Measurements from ENCODE around the gene USP53.

The USP53 gene

GRCh38 chr4:119189638-119190037 is 22.9 kb upstream of the USP53 start:
- TF ChIP-seq CSDC2 (CRISPR knock-in tag; IDR thresholded peaks at IDR 0.05) = no peak
- no peak for TF ChIP-seq ISL1 (CRISPR knock-in tag; IDR thresholded peaks at IDR 0.05)
- TF ChIP-seq, protein P1, sequence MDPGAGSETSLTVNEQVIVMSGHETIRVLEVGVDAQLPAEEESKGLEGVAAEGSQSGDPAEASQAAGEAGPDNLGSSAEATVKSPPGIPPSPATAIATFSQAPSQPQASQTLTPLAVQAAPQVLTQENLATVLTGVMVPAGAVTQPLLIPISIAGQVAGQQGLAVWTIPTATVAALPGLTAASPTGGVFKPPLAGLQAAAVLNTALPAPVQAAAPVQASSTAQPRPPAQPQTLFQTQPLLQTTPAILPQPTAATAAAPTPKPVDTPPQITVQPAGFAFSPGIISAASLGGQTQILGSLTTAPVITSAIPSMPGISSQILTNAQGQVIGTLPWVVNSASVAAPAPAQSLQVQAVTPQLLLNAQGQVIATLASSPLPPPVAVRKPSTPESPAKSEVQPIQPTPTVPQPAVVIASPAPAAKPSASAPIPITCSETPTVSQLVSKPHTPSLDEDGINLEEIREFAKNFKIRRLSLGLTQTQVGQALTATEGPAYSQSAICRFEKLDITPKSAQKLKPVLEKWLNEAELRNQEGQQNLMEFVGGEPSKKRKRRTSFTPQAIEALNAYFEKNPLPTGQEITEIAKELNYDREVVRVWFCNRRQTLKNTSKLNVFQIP (CRISPR knock-in tag; IDR thresholded peaks at IDR 0.05; ENCODE audit: borderline replicate concordance, low read depth) = no peak
- TF ChIP-seq ZNF565 (CRISPR knock-in tag; conservative IDR thresholded peaks at IDR 0.05; ENCODE audit: low read depth) = no peak
- TF ChIP-seq, protein P2, sequence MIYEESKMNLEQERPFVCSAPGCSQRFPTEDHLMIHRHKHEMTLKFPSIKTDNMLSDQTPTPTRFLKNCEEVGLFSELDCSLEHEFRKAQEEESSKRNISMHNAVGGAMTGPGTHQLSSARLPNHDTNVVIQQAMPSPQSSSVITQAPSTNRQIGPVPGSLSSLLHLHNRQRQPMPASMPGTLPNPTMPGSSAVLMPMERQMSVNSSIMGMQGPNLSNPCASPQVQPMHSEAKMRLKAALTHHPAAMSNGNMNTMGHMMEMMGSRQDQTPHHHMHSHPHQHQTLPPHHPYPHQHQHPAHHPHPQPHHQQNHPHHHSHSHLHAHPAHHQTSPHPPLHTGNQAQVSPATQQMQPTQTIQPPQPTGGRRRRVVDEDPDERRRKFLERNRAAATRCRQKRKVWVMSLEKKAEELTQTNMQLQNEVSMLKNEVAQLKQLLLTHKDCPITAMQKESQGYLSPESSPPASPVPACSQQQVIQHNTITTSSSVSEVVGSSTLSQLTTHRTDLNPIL (CRISPR knock-in tag; IDR thresholded peaks at IDR 0.05; ENCODE audit: low read depth) = no peak
- no peak for TF ChIP-seq OSR1 (CRISPR knock-in tag; IDR thresholded peaks at IDR 0.05)
- no peak for TF ChIP-seq GLIS3 (CRISPR knock-in tag; IDR thresholded peaks at IDR 0.05)
- TF ChIP-seq ZFP30 (CRISPR knock-in tag; IDR thresholded peaks at IDR 0.05) = no peak
- TF ChIP-seq BACH2 (CRISPR knock-in tag; IDR thresholded peaks at IDR 0.05; ENCODE audit: borderline replicate concordance) = no peak
- no peak for TF ChIP-seq SNAI2 (CRISPR knock-in tag; IDR thresholded peaks at IDR 0.05)
- TF ChIP-seq, protein P3, sequence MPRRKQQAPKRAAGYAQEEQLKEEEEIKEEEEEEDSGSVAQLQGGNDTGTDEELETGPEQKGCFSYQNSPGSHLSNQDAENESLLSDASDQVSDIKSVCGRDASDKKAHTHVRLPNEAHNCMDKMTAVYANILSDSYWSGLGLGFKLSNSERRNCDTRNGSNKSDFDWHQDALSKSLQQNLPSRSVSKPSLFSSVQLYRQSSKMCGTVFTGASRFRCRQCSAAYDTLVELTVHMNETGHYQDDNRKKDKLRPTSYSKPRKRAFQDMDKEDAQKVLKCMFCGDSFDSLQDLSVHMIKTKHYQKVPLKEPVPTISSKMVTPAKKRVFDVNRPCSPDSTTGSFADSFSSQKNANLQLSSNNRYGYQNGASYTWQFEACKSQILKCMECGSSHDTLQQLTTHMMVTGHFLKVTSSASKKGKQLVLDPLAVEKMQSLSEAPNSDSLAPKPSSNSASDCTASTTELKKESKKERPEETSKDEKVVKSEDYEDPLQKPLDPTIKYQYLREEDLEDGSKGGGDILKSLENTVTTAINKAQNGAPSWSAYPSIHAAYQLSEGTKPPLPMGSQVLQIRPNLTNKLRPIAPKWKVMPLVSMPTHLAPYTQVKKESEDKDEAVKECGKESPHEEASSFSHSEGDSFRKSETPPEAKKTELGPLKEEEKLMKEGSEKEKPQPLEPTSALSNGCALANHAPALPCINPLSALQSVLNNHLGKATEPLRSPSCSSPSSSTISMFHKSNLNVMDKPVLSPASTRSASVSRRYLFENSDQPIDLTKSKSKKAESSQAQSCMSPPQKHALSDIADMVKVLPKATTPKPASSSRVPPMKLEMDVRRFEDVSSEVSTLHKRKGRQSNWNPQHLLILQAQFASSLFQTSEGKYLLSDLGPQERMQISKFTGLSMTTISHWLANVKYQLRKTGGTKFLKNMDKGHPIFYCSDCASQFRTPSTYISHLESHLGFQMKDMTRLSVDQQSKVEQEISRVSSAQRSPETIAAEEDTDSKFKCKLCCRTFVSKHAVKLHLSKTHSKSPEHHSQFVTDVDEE (CRISPR knock-in tag; IDR thresholded peaks at IDR 0.05) = no peak
- TF ChIP-seq ZC3H10 (CRISPR knock-in tag; IDR thresholded peaks at IDR 0.05) = no peak
- TF ChIP-seq ARNTL (CRISPR knock-in tag; IDR thresholded peaks at IDR 0.05; ENCODE audit: borderline replicate concordance, low read depth) = no peak
- no peak for TF ChIP-seq ZNF70 (CRISPR knock-in tag; IDR thresholded peaks at IDR 0.05)
- TF ChIP-seq ZFP3 (CRISPR knock-in tag; IDR thresholded peaks at IDR 0.05) = no peak
- no peak for TF ChIP-seq CSRNP3 (CRISPR knock-in tag; IDR thresholded peaks at IDR 0.05)
- no peak for TF ChIP-seq PPARA (CRISPR knock-in tag; IDR thresholded peaks at IDR 0.05; ENCODE audit: borderline replicate concordance)
- TF ChIP-seq PATZ1 (CRISPR knock-in tag; IDR thresholded peaks at IDR 0.05; ENCODE audit: borderline replicate concordance) = no peak
- no peak for TF ChIP-seq ESRRG (CRISPR knock-in tag; IDR thresholded peaks at IDR 0.05)
- ATAC-seq = no peak

- ATAC-seq = no peak
- TF ChIP-seq CSDC2 (CRISPR knock-in tag; IDR thresholded peaks at IDR 0.05) (no peak), ISL1 (CRISPR knock-in tag; IDR thresholded peaks at IDR 0.05) (no peak), ZNF70 (CRISPR knock-in tag; IDR thresholded peaks at IDR 0.05) (no peak), ZC3H10 (CRISPR knock-in tag; IDR thresholded peaks at IDR 0.05) (no peak), ZFP30 (CRISPR knock-in tag; IDR thresholded peaks at IDR 0.05) (no peak), PATZ1 (CRISPR knock-in tag; IDR thresholded peaks at IDR 0.05; ENCODE audit: borderline replicate concordance) (no peak), ZNF565 (CRISPR knock-in tag; conservative IDR thresholded peaks at IDR 0.05; ENCODE audit: low read depth) (no peak), ZNF8 (CRISPR knock-in tag; IDR thresholded peaks at IDR 0.05) (no peak)
These were observed 22.2 kb upstream of the USP53 start for GRCh38 chr4:119190354-119190753.
